ENCODE results near the gene INAFM2. TPM values are rescaled to one million over a fixed set of nuclear protein-coding genes. Genes with fewer than 3 reads are reported as not detected.

The INAFM2 gene
- polyA plus RNA-seq, 3 donors: 5.1 to 19.6 (median 8.3) TPM

DNA sequence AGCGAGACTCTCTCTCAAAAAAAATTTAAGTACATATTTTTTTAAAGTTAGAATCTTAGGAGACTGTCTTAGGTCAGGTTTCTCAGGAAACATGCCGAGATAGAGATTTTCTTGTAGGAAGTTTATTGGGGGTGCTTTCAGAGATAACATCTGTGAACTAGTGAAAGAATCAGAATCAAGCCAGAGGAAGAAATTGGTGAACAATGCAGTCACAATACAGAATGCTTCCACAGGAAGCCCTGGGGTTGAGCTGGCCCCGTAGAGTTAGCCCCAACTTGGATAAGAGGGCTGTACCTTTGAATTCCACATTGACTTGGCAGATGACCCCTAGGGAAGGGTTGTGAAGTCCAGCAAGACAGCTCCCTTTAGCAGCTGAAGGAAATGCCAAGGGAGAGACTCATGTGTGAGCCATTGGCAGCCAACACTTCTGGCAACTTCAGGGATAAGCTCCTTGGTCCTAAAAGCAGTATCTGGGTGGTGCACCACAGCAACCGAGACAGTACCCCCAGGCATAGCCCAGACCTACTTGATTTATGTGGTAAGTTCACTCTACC, 8.7 kb upstream of the INAFM2 start:
- Mint-ChIP-seq H3K27ac (no peak overlapping the region), H3K4me3 (no peak overlapping the region), H3K27me3 (ENCODE audit: low read depth in 3 of 3) (peaks cover 15 to 21% (median 16%) of the 10 kb centered on the region in 3 donors), H3K9me3 (no peaks in the 10 kb centered on the region), H3K4me1 (peaks cover 24% of the 10 kb centered on the region), H3K36me3 (peaks cover 0 to 2% of the 10 kb centered on the region in 2 donors)
- H2AFZ ChIP-seq (ENCODE audit: insufficient read depth, low read depth, low read length, poor library complexity, severe bottlenecking): no peak overlapping the region
- H3K9me3 ChIP-seq (replicated peaks in 1 of 2; ENCODE audit: control insufficient read depth in 1 of 2, insufficient read depth in 1 of 2, low read length in 2 of 2): no peaks in the 10 kb centered on the region
- H3K4me3 ChIP-seq (replicated peaks in 1 of 3; ENCODE audit: low read depth in 2 of 3, low read length in 3 of 3): no peak overlapping the region
- peaks cover 1% of the 10 kb centered on the region for H3K79me2 ChIP-seq (ENCODE audit: insufficient read depth, low read length)
- no peak for DNase-seq
- no peak overlapping the region for H3K9ac ChIP-seq (ENCODE audit: insufficient read depth, low read length, poor library complexity, severe bottlenecking)
- H4K20me1 ChIP-seq (ENCODE audit: insufficient read depth, low read length): no peaks in the 10 kb centered on the region
- peaks cover 17% of the 10 kb centered on the region in 2 donors for H3K4me1 ChIP-seq (ENCODE audit: control insufficient read depth in 1 of 2, insufficient read depth in 2 of 2, low read length in 2 of 2)
- 0% methylated on average over 2 of the region's 4 CpGs for WGBS (ENCODE audit: insufficient coverage)
- peaks cover 4 to 10% of the 10 kb centered on the region in 2 donors for H3K27me3 ChIP-seq (ENCODE audit: control insufficient read depth in 2 of 2, insufficient read depth in 2 of 2, low read length in 2 of 2)
- no peak overlapping the region for H3K27ac ChIP-seq (ENCODE audit: low read depth in 1 of 2, low read length in 2 of 2)
- TF ChIP-seq, protein P1, sequence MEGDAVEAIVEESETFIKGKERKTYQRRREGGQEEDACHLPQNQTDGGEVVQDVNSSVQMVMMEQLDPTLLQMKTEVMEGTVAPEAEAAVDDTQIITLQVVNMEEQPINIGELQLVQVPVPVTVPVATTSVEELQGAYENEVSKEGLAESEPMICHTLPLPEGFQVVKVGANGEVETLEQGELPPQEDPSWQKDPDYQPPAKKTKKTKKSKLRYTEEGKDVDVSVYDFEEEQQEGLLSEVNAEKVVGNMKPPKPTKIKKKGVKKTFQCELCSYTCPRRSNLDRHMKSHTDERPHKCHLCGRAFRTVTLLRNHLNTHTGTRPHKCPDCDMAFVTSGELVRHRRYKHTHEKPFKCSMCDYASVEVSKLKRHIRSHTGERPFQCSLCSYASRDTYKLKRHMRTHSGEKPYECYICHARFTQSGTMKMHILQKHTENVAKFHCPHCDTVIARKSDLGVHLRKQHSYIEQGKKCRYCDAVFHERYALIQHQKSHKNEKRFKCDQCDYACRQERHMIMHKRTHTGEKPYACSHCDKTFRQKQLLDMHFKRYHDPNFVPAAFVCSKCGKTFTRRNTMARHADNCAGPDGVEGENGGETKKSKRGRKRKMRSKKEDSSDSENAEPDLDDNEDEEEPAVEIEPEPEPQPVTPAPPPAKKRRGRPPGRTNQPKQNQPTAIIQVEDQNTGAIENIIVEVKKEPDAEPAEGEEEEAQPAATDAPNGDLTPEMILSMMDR (IDR thresholded peaks at IDR 0.05): no peak
- H3K36me3 ChIP-seq (replicated peaks in 1 of 2; ENCODE audit: control insufficient read depth in 1 of 2, insufficient read depth in 2 of 2, low read length in 2 of 2): no peaks in the 10 kb centered on the region
- no peak overlapping the region for H3K4me2 ChIP-seq (replicated peaks; ENCODE audit: extremely low read depth, low read length, poor library complexity, severe bottlenecking)
- intact Hi-C loops (cut with micrococcal nuclease): loop anchor here (5.0 kb wide), 1 partner anchor 37 kb away; no protein-coding TSS in a partner anchor

DNA sequence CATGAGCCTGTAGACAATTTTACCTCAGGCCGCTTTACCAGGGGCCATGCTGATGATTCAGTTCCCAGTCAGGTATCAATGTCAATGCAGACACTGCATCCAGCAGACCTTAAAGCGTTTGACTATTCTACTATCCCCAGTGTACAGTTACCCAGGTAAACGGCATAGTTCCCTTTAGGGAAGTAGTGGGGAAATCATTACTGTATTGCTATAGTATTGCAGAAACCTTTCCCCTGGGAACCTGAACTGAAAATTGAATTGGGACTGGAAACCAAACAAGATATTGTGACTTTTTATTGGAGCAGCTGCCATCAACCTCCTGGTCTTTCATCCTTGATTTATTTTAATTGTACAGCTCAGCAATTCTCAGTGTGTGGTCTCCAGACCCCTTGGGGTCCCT, 6.6 kb upstream of the INAFM2 start:
- TF ChIP-seq, protein P1 (IDR thresholded peaks at IDR 0.05): no peak
- no peak for DNase-seq
- Histone ChIP-seq H3K4me1 (ENCODE audit: control insufficient read depth in 1 of 2, insufficient read depth in 2 of 2, low read length in 2 of 2) (peaks cover 10 to 11% of the 10 kb centered on the region in 2 donors), H3K9ac (ENCODE audit: insufficient read depth, low read length, poor library complexity, severe bottlenecking) (no peak overlapping the region), H3K9me3 (replicated peaks in 1 of 2; ENCODE audit: control insufficient read depth in 1 of 2, insufficient read depth in 1 of 2, low read length in 2 of 2) (no peaks in the 10 kb centered on the region), H4K20me1 (ENCODE audit: insufficient read depth, low read length) (no peaks in the 10 kb centered on the region), H3K27me3 (ENCODE audit: control insufficient read depth in 2 of 2, insufficient read depth in 2 of 2, low read length in 2 of 2) (peaks cover 4 to 10% of the 10 kb centered on the region in 2 donors), H3K27ac (ENCODE audit: low read depth in 1 of 2, low read length in 2 of 2) (no peak overlapping the region), H3K4me2 (replicated peaks; ENCODE audit: extremely low read depth, low read length, poor library complexity, severe bottlenecking) (no peak overlapping the region), H3K4me3 (replicated peaks in 1 of 3; ENCODE audit: low read depth in 2 of 3, low read length in 3 of 3) (no peak overlapping the region), H3K79me2 (ENCODE audit: insufficient read depth, low read length) (no peaks in the 10 kb centered on the region), H3K36me3 (replicated peaks in 1 of 2; ENCODE audit: control insufficient read depth in 1 of 2, insufficient read depth in 2 of 2, low read length in 2 of 2) (no peaks in the 10 kb centered on the region), H2AFZ (ENCODE audit: insufficient read depth, low read depth, low read length, poor library complexity, severe bottlenecking) (no peak overlapping the region)
- peaks cover 15 to 21% (median 16%) of the 10 kb centered on the region in 3 donors for H3K27me3 Mint-ChIP-seq (ENCODE audit: low read depth in 3 of 3)
- intact Hi-C loops (cut with micrococcal nuclease): no loop called here
- H3K36me3 Mint-ChIP-seq: peaks cover 0 to 2% of the 10 kb centered on the region in 2 donors
- no peak overlapping the region for H3K27ac Mint-ChIP-seq
- H3K9me3 Mint-ChIP-seq: no peaks in the 10 kb centered on the region
- peaks cover 25% of the 10 kb centered on the region for H3K4me1 Mint-ChIP-seq
- WGBS (ENCODE audit: insufficient coverage): no CpG with 5 or more reads among the region's 3 CpGs
- H3K4me3 Mint-ChIP-seq: no peak overlapping the region

Measured in CD14-positive monocyte (primary cell).